ENCODE data around the gene CSMD2. TPM values are rescaled to one million over a fixed set of nuclear protein-coding genes. Genes with fewer than 3 reads are reported as not detected.

CSMD2 gene
- total RNA-seq, 1 donor from 2014 or later = not detected

- Mint-ChIP-seq H3K27ac (no peak overlapping the region), H3K4me1 (no peaks in the 10 kb centered on the region), H3K4me3 (no peak overlapping the region), H3K27me3 (no peaks in the 10 kb centered on the region), H3K36me3 (ENCODE audit: low read depth) (no peaks in the 10 kb centered on the region), H3K9me3 (no peaks in the 10 kb centered on the region)
- intact Hi-C loops (cut with micrococcal nuclease) = no loop called here
- DNase-seq = no peak
Observed at GRCh38 chr1:33944846-33945245, 220.2 kb downstream of the CSMD2 start.

GRCh38 chr1:33943978-33944377 is 221.1 kb downstream of the CSMD2 start:
- Mint-ChIP-seq H3K4me3 (no peak overlapping the region), H3K27ac (no peak overlapping the region), H3K4me1 (no peaks in the 10 kb centered on the region), H3K36me3 (ENCODE audit: low read depth) (no peaks in the 10 kb centered on the region), H3K27me3 (no peaks in the 10 kb centered on the region), H3K9me3 (peaks cover 3% of the 10 kb centered on the region)
- intact Hi-C loops (cut with micrococcal nuclease) = no loop called here
- DNase-seq = no peak

GRCh38 chr1:33932871-33933270 is 232.2 kb downstream of the CSMD2 start:
- H3K27ac Mint-ChIP-seq = no peak overlapping the region
- H3K4me1 Mint-ChIP-seq = no peaks in the 10 kb centered on the region
- H3K9me3 Mint-ChIP-seq = no peaks in the 10 kb centered on the region
- no peaks in the 10 kb centered on the region for H3K27me3 Mint-ChIP-seq
- no peak overlapping the region for H3K4me3 Mint-ChIP-seq
- intact Hi-C loops (cut with micrococcal nuclease) = no loop called here
- DNase-seq = no peak
- no peaks in the 10 kb centered on the region for H3K36me3 Mint-ChIP-seq (ENCODE audit: low read depth)

- Mint-ChIP-seq H3K9me3 (no peaks in the 10 kb centered on the region), H3K4me3 (no peak overlapping the region), H3K36me3 (ENCODE audit: low read depth) (no peaks in the 10 kb centered on the region), H3K4me1 (no peaks in the 10 kb centered on the region), H3K27ac (no peak overlapping the region), H3K27me3 (no peaks in the 10 kb centered on the region)
- DNase-seq = no peak
- intact Hi-C loops (cut with micrococcal nuclease) = no loop called here
Observed at GRCh38 chr1:33931111-33931475, 233.9 kb downstream of the CSMD2 start.

- Mint-ChIP-seq H3K27me3 (no peaks in the 10 kb centered on the region), H3K4me1 (no peaks in the 10 kb centered on the region), H3K9me3 (no peaks in the 10 kb centered on the region), H3K36me3 (ENCODE audit: low read depth) (no peaks in the 10 kb centered on the region), H3K4me3 (no peak overlapping the region), H3K27ac (no peak overlapping the region)
- intact Hi-C loops (cut with micrococcal nuclease) = no loop called here
- DNase-seq = no peak
Observed at GRCh38 chr1:33930346-33931110, 234.5 kb downstream of the CSMD2 start.

DNA sequence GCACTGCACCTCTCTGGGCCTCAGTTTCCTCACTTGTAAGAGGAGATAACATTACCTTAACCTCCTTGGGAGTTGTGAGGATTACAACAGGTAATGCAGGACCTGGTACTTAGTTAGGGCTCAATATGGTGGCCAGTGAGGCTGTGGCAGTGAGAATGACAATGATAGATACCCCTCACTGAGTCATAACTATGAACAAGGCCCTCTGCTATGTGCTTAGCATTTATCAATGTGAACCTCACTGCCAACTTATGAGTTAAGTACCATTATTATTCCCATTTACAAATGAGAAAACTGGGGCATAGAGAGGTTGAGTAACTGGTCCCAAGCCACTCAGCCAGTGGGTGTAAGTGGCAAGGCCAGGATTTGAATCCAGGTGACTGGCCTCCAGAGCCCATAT is 236.8 kb downstream of the CSMD2 start:
- no peaks in the 10 kb centered on the region for H3K27me3 Mint-ChIP-seq

DNA sequence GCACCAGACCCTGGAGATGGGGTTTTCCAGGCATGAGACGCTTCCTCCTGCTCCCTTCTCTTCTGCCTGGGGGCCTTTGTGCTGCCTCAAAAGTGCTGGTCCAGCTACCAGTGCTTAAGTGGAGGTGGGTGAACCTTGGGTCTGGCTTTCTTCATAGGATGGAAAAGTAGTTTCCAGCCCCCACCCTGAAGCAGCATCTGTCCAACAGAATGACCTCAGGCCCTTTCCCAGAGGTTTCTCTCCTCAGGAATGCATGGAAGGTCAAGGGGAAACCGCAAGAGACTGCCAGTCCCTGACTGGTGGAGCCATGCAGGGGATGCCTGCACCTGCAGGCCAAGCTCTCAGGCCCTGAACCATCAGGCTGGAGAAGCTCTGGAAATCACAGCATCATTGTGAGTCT is 237.3 kb downstream of the CSMD2 start:
- Mint-ChIP-seq H3K27me3 (no peaks in the 10 kb centered on the region), H3K4me3 (no peak overlapping the region), H3K9me3 (no peaks in the 10 kb centered on the region), H3K27ac (no peak overlapping the region), H3K36me3 (ENCODE audit: low read depth) (no peaks in the 10 kb centered on the region), H3K4me1 (no peaks in the 10 kb centered on the region)
- intact Hi-C loops (cut with micrococcal nuclease) = no loop called here
- DNase-seq = no peak

More for the DNA sequence above, 236.8 kb downstream of the CSMD2 start:
- DNase-seq = no peak
- Mint-ChIP-seq H3K27ac (no peak overlapping the region), H3K4me1 (no peaks in the 10 kb centered on the region), H3K9me3 (no peaks in the 10 kb centered on the region), H3K4me3 (no peak overlapping the region), H3K36me3 (ENCODE audit: low read depth) (no peaks in the 10 kb centered on the region)
- intact Hi-C loops (cut with micrococcal nuclease) = no loop called here

DNA sequence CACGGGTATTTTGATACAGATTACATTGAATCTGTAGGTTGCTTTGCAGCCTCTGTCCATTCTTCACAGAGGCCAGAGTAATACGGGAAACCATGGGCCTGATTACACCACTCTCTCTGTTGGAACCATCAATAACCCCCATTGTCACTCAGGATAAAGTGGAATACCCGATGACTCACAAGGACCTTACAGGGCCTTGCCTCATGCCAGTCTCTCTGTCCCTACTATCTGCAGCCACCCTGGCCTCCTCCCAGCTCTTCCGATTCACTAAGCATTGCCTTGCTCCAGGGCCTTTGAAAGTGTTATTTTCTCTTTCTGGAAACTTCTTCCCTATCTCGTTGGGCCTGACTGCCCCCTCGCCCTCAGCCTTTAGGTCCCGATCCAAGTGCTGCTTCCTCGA is 239.4 kb downstream of the CSMD2 start:
- Mint-ChIP-seq H3K27ac (no peak overlapping the region), H3K27me3 (no peaks in the 10 kb centered on the region), H3K36me3 (ENCODE audit: low read depth) (no peaks in the 10 kb centered on the region), H3K4me3 (no peak overlapping the region), H3K4me1 (no peaks in the 10 kb centered on the region), H3K9me3 (no peaks in the 10 kb centered on the region)
- intact Hi-C loops (cut with micrococcal nuclease) = no loop called here
- no peak for DNase-seq

DNA sequence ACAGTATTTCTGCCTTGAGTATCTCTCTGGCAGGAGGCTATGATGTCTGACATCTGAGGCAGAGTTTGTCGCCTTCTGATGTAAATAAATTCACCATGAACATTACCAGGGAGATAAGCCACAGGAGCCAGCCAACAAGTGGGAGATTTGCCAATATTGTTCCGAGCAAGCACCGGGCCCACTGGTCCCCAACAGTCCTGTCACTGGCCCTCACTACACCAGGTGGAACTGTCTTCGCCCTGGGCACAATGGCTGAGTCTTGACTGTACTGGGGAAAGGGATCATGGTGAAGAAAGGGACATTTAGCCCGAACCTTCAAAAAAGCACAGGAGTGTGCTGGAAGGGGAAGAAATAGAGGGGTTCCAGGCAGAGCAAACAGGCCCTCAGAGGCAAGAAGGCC is 243.7 kb downstream of the CSMD2 start:
- H3K27ac Mint-ChIP-seq = no peak overlapping the region

DNA sequence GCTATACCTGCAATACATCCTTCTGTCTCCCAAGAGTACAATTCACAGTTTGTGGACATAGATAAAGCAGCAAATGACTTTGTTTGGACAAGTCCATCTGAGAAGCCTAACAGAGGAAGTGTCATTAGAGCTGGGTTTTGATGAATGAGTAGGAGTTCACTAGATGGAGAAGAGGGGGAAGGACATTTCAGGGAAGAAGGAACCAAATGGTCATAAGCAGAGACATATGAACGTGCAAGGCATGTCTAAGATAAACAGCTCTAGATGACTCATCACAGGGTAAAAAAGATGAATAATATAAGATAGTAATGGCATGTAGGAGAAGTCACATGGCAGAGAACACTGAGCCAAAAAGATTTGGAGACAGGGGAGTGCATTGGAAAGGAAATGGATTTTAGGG is 246.7 kb downstream of the CSMD2 start:
- H3K27me3 Mint-ChIP-seq = peaks cover 2% of the 10 kb centered on the region
- intact Hi-C loops (cut with micrococcal nuclease) = no loop called here
- no peak overlapping the region for H3K4me3 Mint-ChIP-seq
- no peaks in the 10 kb centered on the region for H3K4me1 Mint-ChIP-seq
- no peak overlapping the region for H3K27ac Mint-ChIP-seq
- H3K36me3 Mint-ChIP-seq (ENCODE audit: low read depth) = no peaks in the 10 kb centered on the region
- no peak for DNase-seq
- no peaks in the 10 kb centered on the region for H3K9me3 Mint-ChIP-seq

More for the DNA sequence above, 243.7 kb downstream of the CSMD2 start:
- Mint-ChIP-seq H3K9me3 (no peaks in the 10 kb centered on the region), H3K27me3 (no peaks in the 10 kb centered on the region), H3K4me1 (no peaks in the 10 kb centered on the region), H3K36me3 (ENCODE audit: low read depth) (no peaks in the 10 kb centered on the region), H3K4me3 (no peak overlapping the region)
- intact Hi-C loops (cut with micrococcal nuclease) = no loop called here
- no peak for DNase-seq

DNA sequence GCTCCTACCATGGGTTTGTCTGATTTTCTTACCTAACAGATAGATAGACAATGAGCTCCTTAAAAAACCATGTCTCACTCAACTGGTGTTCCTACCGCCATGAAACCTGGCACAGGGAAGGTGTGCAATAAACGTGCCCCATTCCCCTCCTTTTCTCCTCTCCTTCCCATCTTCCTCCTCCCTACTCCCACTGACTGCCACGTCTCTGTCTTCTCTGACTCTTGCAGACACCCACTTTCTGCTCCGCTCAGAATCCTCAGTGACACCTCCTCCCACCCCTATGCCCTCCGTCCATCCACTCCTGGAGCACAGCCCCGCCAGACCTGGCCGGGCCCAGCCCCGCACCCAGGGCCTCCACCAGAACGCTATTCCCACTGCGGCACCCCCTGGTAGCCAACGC is 248.2 kb downstream of the CSMD2 start:
- intact Hi-C loops (cut with micrococcal nuclease) = no loop called here
- no peaks in the 10 kb centered on the region for H3K9me3 Mint-ChIP-seq
- H3K4me1 Mint-ChIP-seq = no peaks in the 10 kb centered on the region

DNA sequence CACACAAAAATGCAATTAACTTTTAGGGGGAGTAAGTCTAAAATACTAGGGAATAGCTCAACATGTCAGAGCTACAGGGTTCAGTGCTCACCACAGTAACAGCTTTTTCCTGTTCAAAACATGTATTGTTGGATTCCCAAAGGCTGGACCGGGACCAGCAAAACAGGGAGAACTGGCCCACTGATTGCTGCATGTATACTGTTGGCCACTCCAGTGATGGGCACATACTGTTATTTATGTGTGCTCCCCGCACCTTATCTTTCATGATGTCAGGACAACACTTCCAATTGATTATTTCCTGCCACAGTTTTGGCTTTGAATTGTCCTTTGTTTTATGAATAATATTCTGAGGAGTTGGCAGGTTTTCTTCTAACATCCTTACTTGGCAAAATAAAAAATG is 250.5 kb downstream of the CSMD2 start:
- H3K36me3 Mint-ChIP-seq (ENCODE audit: low read depth) = no peaks in the 10 kb centered on the region
- no peaks in the 10 kb centered on the region for H3K4me1 Mint-ChIP-seq
- no peak for DNase-seq
- intact Hi-C loops (cut with micrococcal nuclease) = no loop called here
- no peak overlapping the region for H3K4me3 Mint-ChIP-seq
- H3K27me3 Mint-ChIP-seq = peaks cover 2% of the 10 kb centered on the region
- no peaks in the 10 kb centered on the region for H3K9me3 Mint-ChIP-seq
- H3K27ac Mint-ChIP-seq = no peak overlapping the region

More for the DNA sequence above, 248.2 kb downstream of the CSMD2 start:
- H3K4me3 Mint-ChIP-seq = no peak overlapping the region
- H3K27me3 Mint-ChIP-seq = peaks cover 2% of the 10 kb centered on the region
- no peaks in the 10 kb centered on the region for H3K36me3 Mint-ChIP-seq (ENCODE audit: low read depth)
- H3K27ac Mint-ChIP-seq = no peak overlapping the region
- DNase-seq = no peak

GRCh38 chr1:33908324-33908956 is 256.6 kb downstream of the CSMD2 start:
- peaks cover 2% of the 10 kb centered on the region for H3K27me3 Mint-ChIP-seq
- H3K4me1 Mint-ChIP-seq = no peaks in the 10 kb centered on the region
- no peaks in the 10 kb centered on the region for H3K9me3 Mint-ChIP-seq
- H3K27ac Mint-ChIP-seq = no peak overlapping the region
- H3K4me3 Mint-ChIP-seq = no peak overlapping the region
- DNase-seq = no peak
- intact Hi-C loops (cut with micrococcal nuclease) = no loop called here
- no peaks in the 10 kb centered on the region for H3K36me3 Mint-ChIP-seq (ENCODE audit: low read depth)

- Mint-ChIP-seq H3K27me3 (peaks cover 2% of the 10 kb centered on the region), H3K27ac (no peak overlapping the region), H3K4me3 (no peak overlapping the region), H3K36me3 (ENCODE audit: low read depth) (no peaks in the 10 kb centered on the region), H3K4me1 (no peaks in the 10 kb centered on the region), H3K9me3 (no peaks in the 10 kb centered on the region)
- DNase-seq = no peak
- intact Hi-C loops (cut with micrococcal nuclease) = no loop called here
Observed at GRCh38 chr1:33906156-33906555, 258.9 kb downstream of the CSMD2 start.

GRCh38 chr1:33905241-33905640 is 259.8 kb downstream of the CSMD2 start:
- peaks cover 2% of the 10 kb centered on the region for H3K27me3 Mint-ChIP-seq
- DNase-seq = no peak
- no peak overlapping the region for H3K4me3 Mint-ChIP-seq
- H3K4me1 Mint-ChIP-seq = no peaks in the 10 kb centered on the region
- H3K36me3 Mint-ChIP-seq (ENCODE audit: low read depth) = no peaks in the 10 kb centered on the region
- H3K9me3 Mint-ChIP-seq = no peaks in the 10 kb centered on the region
- intact Hi-C loops (cut with micrococcal nuclease) = no loop called here
- no peak overlapping the region for H3K27ac Mint-ChIP-seq
